Caki2 (cell line): ENCODE measurements around the gene CRYBB3. TPM values are rescaled to one million over a fixed set of nuclear protein-coding genes. Genes with fewer than 3 reads are reported as not detected.
A peak's percentile ranks its signal among the peaks of the same experiment; 100 is the strongest.
"Not testable (repeated sequence)": the region's sequence is repeated elsewhere in the genome, so short reads cannot be mapped to it uniquely, and the experiment has no call there.

ENCODE experiments used
- DNase-seq: peaks from one replicate; pipeline ENCODE4 v3.0.0-alpha.2; 2015; ENCODE audit warnings: low read depth
- in situ Hi-C: cut with HindIII; loops from 2 replicates; pipeline ENCODE4 v1.10.0; 2016; ENCODE audit warnings: low sequenced_read_pairs, low pct_unique_long_range_greater_than_20kb, mixed read lengths
- total RNA-seq: library from RNA; depleted of rRNA; stranded (reverse); fragments of >200 nt; shearing (Covaris generic); gene quantifications from 2 replicates; pipeline ENCODE4 v1.2.3, GENCODE V29; 2014; ENCODE audit warnings: low replicate concordance; rRNA removed

Gene CRYBB3
- total RNA-seq, 1 experiment from 2014 or later, result not detected

- no peak for DNase-seq
- in situ Hi-C loops, result no loop called here
Observed at GRCh38 chr22:25228822-25229221, 29.2 kb downstream of the CRYBB3 start.

GRCh38 chr22:25230760-25231159, 31.1 kb downstream of the CRYBB3 start:
- in situ Hi-C loops, DNase-seq: not testable (repeated sequence)

GRCh38 chr22:25232301-25232700, 32.6 kb downstream of the CRYBB3 start:
- DNase-seq, result no peak
- in situ Hi-C loops, result no loop called here

- DNase-seq, in situ Hi-C loops: not testable (repeated sequence)
Observed at GRCh38 chr22:25233706-25234105, 34.0 kb downstream of the CRYBB3 start.

- in situ Hi-C loops, result no loop called here
- DNase-seq, result peak; percentile 69
Observed at GRCh38 chr22:25235547-25236290, 36.1 kb downstream of the CRYBB3 start.

GRCh38 chr22:25236417-25236816, 36.8 kb downstream of the CRYBB3 start:
- DNase-seq, result no peak
- in situ Hi-C loops, result no loop called here

- no peak for DNase-seq
- in situ Hi-C loops, result no loop called here
Observed at GRCh38 chr22:25237503-25237902, 37.8 kb downstream of the CRYBB3 start.

GRCh38 chr22:25238058-25238457, 38.4 kb downstream of the CRYBB3 start:
- in situ Hi-C loops, DNase-seq: not testable (repeated sequence)

GRCh38 chr22:25255169-25255568, 55.5 kb downstream of the CRYBB3 start:
- in situ Hi-C loops, DNase-seq: not testable (repeated sequence)

Other genes with a start within 250 kb of the CRYBB3 start
- 8.1 and 11.7 TPM in 2 replicates for gene KIAA1671, start 247.1 kb upstream of the CRYBB3 start, total RNA-seq
- not detected in 2 replicates for gene CRYBB2, start 19.8 kb downstream of the CRYBB3 start, total RNA-seq